Right lobe of liver (tissue), 6 donors: ENCODE measurements around the gene IL25. TPM values are rescaled to one million over a fixed set of nuclear protein-coding genes. Genes with fewer than 3 reads are reported as not detected.

ENCODE experiments used
- ATAC-seq, 4 donors: fragments of 200-7000 bp; cut with Tn5 transposase; one replicate each; pipeline ENCODE4 v1.9.1; 2020; ENCODE audit warnings: mild to moderate bottlenecking in 4 of 4, moderate library complexity in 4 of 4
- DNase-seq, 3 donors: peaks; one replicate each; pipeline ENCODE4 v3.0.0-alpha.2; 2020
- H3K27ac ChIP-seq, 3 donors: fragments of 200-600 bp; one replicate each; pipeline ENCODE4 v1.8.0; 2022
- H3K27me3 ChIP-seq, 2 donors: fragments of 200-600 bp; one replicate each; pipeline ENCODE4 v1.8.0; 2022
- H3K36me3 ChIP-seq, 4 donors: fragments of 200-600 bp; sonication (generic) in 1 of 4; one replicate each; pipeline versions ENCODE4 v1.5.1 to v1.8.0; 2017 to 2022; ENCODE audit warnings: control low read depth in 1 of 4
- H3K4me1 ChIP-seq, 4 donors: fragments of 200-600 bp; sonication (generic) in 1 of 4; one replicate each; pipeline versions ENCODE4 v1.5.1 to v1.8.0; 2017 to 2022; ENCODE audit warnings: control low read depth in 1 of 4
- H3K4me3 ChIP-seq, 3 donors: fragments of 200-600 bp; one replicate each; pipeline ENCODE4 v1.8.0; 2022
- H3K9me3 ChIP-seq, 4 donors: fragments of 200-600 bp; sonication (generic) in 1 of 4; one replicate each; pipeline versions ENCODE4 v1.5.1 to v1.8.0; 2017 to 2022; ENCODE audit warnings: control low read depth in 1 of 4
- CTCF ChIP-seq, 4 donors: fragments of 200-600 bp in 3 of 4; fragments of 450-650 bp in 1 of 4; IDR thresholded peaks; one replicate each; pipeline versions ENCODE4 v1.5.1 to v1.8.0; 2016 to 2022; ENCODE audit warnings: antibody characterized with exemption in 4 of 4, mild to moderate bottlenecking in 2 of 4
- POLR2A ChIP-seq: fragments of 450-650 bp; IDR thresholded peaks from one replicate; pipeline ENCODE4 v1.6.1; 2017; ENCODE audit warnings: antibody characterized with exemption, mild to moderate bottlenecking
- WGBS: methylation state at CpG from one replicate; pipeline ENCODE4 v1.1.6; 2018; ENCODE audit warnings: low coverage, low lambda C conversion rate; ENCODE audit not compliant: insufficient coverage; ENCODE audit errors: missing lambda C conversion rate; 5-methylcytosine and 5-hydroxymethylcytosine counted together
- intact Hi-C, 2 donors: fragments of 100-400 bp; cut with DNase I; formaldehyde crosslinking; loops; one replicate each; pipeline versions ENCODE4 v1.11.2 to v1.14.1; 2022
- total RNA-seq, 6 experiments: library from RNA; depleted of rRNA in 2 of 6; stranded (reverse); fragments of >200 nt in 2 of 6; fragmentation: NEBNext Ultra II Directional in 3 of 6; extraction: Animal tissue kit (Norgen Biotek cat#: 25700) in 3 of 6; gene quantifications; one replicate each; pipeline versions ENCODE4 v1.1.0 to v1.2.4, GENCODE V29; 2016 to 2023
- donor health status: DM: no; HTN: yes; CAD: no.
- donor health status: DM: no; HTN: no; CAD: no.
- donor health status: DM: no; HTN: no; CAD: no.
- donor health status: DM: no; HTN: yes; CAD: no.
- donor health status: DM: no; HTN: yes; CAD: no.

Gene IL25
- total RNA-seq, 6 experiments from 2014 or later = not detected

- no peaks in the 10 kb centered on the region for H3K27me3 ChIP-seq
- H3K36me3 ChIP-seq = no peaks in the 10 kb centered on the region
- H3K4me3 ChIP-seq = no peak overlapping the region
- no CpG with 5 or more reads among the region's 6 CpGs for WGBS
- DNase-seq = no peak
- no peak for ATAC-seq
- no peaks in the 10 kb centered on the region for H3K4me1 ChIP-seq
- no peak for TF ChIP-seq CTCF (IDR thresholded peaks at IDR 0.05)
- TF ChIP-seq POLR2A = no peak
- intact Hi-C loops = loop anchor here in 1 of 2 donors (10.0 kb wide), 1 partner anchor 257 kb away; no protein-coding TSS in a partner anchor
- H3K27ac ChIP-seq = no peak overlapping the region
- H3K9me3 ChIP-seq = no peaks in the 10 kb centered on the region
These were observed 9.7 kb downstream of the IL25 start for GRCh38 chr14:23382276-23382675.

GRCh38 chr14:23382731-23383440 lies 10.3 kb downstream of the IL25 start:
- no peaks in the 10 kb centered on the region for H3K4me1 ChIP-seq
- no peak overlapping the region for H3K4me3 ChIP-seq
- no peak overlapping the region for H3K27ac ChIP-seq
- intact Hi-C loops = loop anchor here in 1 of 2 donors (10.0 kb wide), 1 partner anchor 258 kb away; no protein-coding TSS in a partner anchor
- TF ChIP-seq CTCF (IDR thresholded peaks at IDR 0.05) (no peak), POLR2A (no peak)
- no peaks in the 10 kb centered on the region for H3K9me3 ChIP-seq
- DNase-seq (no peak), ATAC-seq (no peak)
- H3K27me3 ChIP-seq = no peaks in the 10 kb centered on the region
- 49% methylated on average over 9 of the region's 10 CpGs for WGBS
- no peaks in the 10 kb centered on the region for H3K36me3 ChIP-seq

DNA sequence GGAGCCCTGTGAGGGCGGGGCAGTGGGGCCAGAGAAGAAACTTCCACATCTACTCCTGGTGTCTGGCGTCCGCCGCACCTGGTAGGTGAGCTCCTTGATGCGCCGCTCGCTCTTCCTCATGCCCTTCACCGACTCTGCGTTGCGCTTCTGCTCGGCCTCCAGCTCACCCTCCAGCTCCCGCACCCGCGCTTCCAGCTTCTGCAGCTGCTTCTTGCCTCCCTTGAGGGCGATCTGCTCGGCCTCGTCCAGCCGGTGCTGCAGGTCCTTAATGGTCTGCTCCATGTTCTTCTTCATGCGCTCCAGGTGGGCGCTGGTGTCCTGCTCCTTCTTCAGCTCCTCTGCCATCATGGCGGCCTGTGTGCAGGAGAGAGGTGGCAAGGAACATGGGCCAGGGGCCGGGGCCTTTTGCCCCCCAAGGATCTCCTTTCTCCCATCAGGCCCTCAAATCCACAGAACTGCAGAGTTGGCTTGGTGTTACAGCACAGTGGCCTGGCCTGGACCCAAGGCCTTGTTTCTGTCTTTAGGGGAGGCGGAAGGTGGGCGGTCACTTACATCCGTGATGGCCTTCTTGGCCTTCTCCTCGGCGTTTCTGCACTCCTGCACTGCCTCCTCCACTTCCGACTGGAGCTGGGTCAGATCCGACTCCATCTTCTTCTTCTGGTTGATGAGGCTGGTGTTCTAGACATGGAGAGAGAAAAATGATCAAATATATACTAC lies 11.9 kb downstream of the IL25 start:
- TF ChIP-seq POLR2A = no peak
- TF ChIP-seq CTCF (IDR thresholded peaks at IDR 0.05) = no peak

GRCh38 chr14:23385244-23385641 lies 12.6 kb downstream of the IL25 start:
- 72% methylated on average over 2 of the region's 2 CpGs for WGBS
- ATAC-seq (no peak), DNase-seq (no peak)
- no peaks in the 10 kb centered on the region for H3K36me3 ChIP-seq
- no peak for TF ChIP-seq CTCF (IDR thresholded peaks at IDR 0.05)
- TF ChIP-seq POLR2A = no peak
- H3K27me3 ChIP-seq = no peaks in the 10 kb centered on the region
- H3K4me1 ChIP-seq = no peaks in the 10 kb centered on the region
- H3K4me3 ChIP-seq = no peak overlapping the region
- no peak overlapping the region for H3K27ac ChIP-seq
- H3K9me3 ChIP-seq = no peaks in the 10 kb centered on the region
- intact Hi-C loops = loop anchor here in 1 of 2 donors (10.0 kb wide), 1 partner anchor 260 kb away; no protein-coding TSS in a partner anchor

More for the DNA sequence above, 11.9 kb downstream of the IL25 start:
- H3K27me3 ChIP-seq = no peaks in the 10 kb centered on the region
- ATAC-seq (no peak), DNase-seq (no peak)
- no peak overlapping the region for H3K4me3 ChIP-seq
- 78% methylated on average over 16 of the region's 29 CpGs for WGBS
- H3K27ac ChIP-seq = no peak overlapping the region
- intact Hi-C loops = loop anchor here in 1 of 2 donors (10.0 kb wide), 1 partner anchor 260 kb away; no protein-coding TSS in a partner anchor
- no peaks in the 10 kb centered on the region for H3K9me3 ChIP-seq
- no peaks in the 10 kb centered on the region for H3K36me3 ChIP-seq
- no peaks in the 10 kb centered on the region for H3K4me1 ChIP-seq
